H9 (cell line): ENCODE data around the gene RPS21. TPM values are rescaled to one million over a fixed set of nuclear protein-coding genes. Genes with fewer than 3 reads are reported as not detected.

Experiments used
- DNase-seq: peaks from one replicate; pipeline ENCODE4 v3.0.0-alpha.2; 2017
- H2AFZ ChIP-seq: one replicate; pipeline ENCODE4 v1.6.1; 2013; ENCODE audit warnings: mild to moderate bottlenecking, low read length, control low read depth, moderate library complexity
- H2AK5ac ChIP-seq: 2 replicates; pipeline ENCODE4 v1.6.1; 2013; ENCODE audit warnings: low read length, control low read depth, mixed read lengths; ENCODE audit not compliant: insufficient read length
- H2BK120ac ChIP-seq: one replicate; pipeline ENCODE4 v1.6.1; 2013; ENCODE audit warnings: low read depth, mild to moderate bottlenecking, low read length, control low read depth, inconsistent platforms; ENCODE audit not compliant: poor library complexity, severe bottlenecking
- H2BK12ac ChIP-seq: 2 replicates; pipeline ENCODE4 v1.6.1; 2013; ENCODE audit warnings: low read length, control low read depth, mixed read lengths, low read depth; ENCODE audit not compliant: insufficient read length
- H2BK15ac ChIP-seq: 2 replicates; pipeline ENCODE4 v1.6.1; 2013; ENCODE audit warnings: low read depth, low read length, control low read depth
- H2BK20ac ChIP-seq: one replicate; pipeline ENCODE4 v1.6.1; 2013; ENCODE audit warnings: low read depth, mild to moderate bottlenecking, low read length, control low read depth, inconsistent platforms; ENCODE audit not compliant: poor library complexity, severe bottlenecking
- H2BK5ac ChIP-seq: 2 replicates; pipeline ENCODE4 v1.6.1; 2013; ENCODE audit warnings: low read length, control low read depth, mixed read lengths; ENCODE audit not compliant: insufficient read length
- H3K14ac ChIP-seq: 2 replicates; pipeline ENCODE4 v1.6.1; 2013; ENCODE audit warnings: low read length, control low read depth; ENCODE audit not compliant: insufficient read depth
- H3K18ac ChIP-seq: 2 replicates; pipeline ENCODE4 v1.6.1; 2013; ENCODE audit warnings: low read depth, mild to moderate bottlenecking, mixed read lengths, low read length, control low read depth; ENCODE audit not compliant: insufficient read length
- H3K23ac ChIP-seq: 2 replicates; pipeline ENCODE4 v1.6.1; 2013; ENCODE audit warnings: low read length, control low read depth, mixed read lengths, low read depth; ENCODE audit not compliant: insufficient read length
- H3K23me2 ChIP-seq: 2 replicates; pipeline ENCODE4 v1.6.1; 2013; ENCODE audit warnings: low read depth, mild to moderate bottlenecking, mixed read lengths, low read length, control low read depth; ENCODE audit not compliant: insufficient read length, poor library complexity, severe bottlenecking
- H3K27ac ChIP-seq: 2 replicates; pipeline ENCODE4 v1.5.1; 2013; ENCODE audit warnings: low read length, control low read depth, mixed read lengths, low read depth; ENCODE audit not compliant: insufficient read length
- H3K27me3 ChIP-seq: 2 replicates; pipeline ENCODE4 v1.6.1; 2013; ENCODE audit warnings: low read length, control low read depth, inconsistent platforms; ENCODE audit not compliant: insufficient read depth
- H3K4ac ChIP-seq: 2 replicates; pipeline ENCODE4 v1.6.1; 2013; ENCODE audit warnings: low read depth, mild to moderate bottlenecking, control low read depth, inconsistent platforms, low read length, moderate library complexity
- H3K4me1 ChIP-seq: 2 replicates; pipeline ENCODE4 v1.6.1; 2013; ENCODE audit warnings: low read length, control low read depth, inconsistent platforms; ENCODE audit not compliant: insufficient read depth
- H3K4me2 ChIP-seq: 2 replicates; pipeline ENCODE4 v1.6.1; 2013; ENCODE audit warnings: low read length, control low read depth, mixed read lengths; ENCODE audit not compliant: insufficient read length, insufficient read depth
- H3K56ac ChIP-seq: 2 replicates; pipeline ENCODE4 v1.6.1; 2013; ENCODE audit warnings: low read depth, mild to moderate bottlenecking, mixed read lengths, low read length, control low read depth; ENCODE audit not compliant: insufficient read length
- H3K79me1 ChIP-seq: 2 replicates; pipeline ENCODE4 v1.6.1; 2013; ENCODE audit warnings: low read depth, mild to moderate bottlenecking, moderate library complexity, low read length, control low read depth, inconsistent platforms; ENCODE audit not compliant: insufficient read depth, poor library complexity, severe bottlenecking
- H3K79me2 ChIP-seq: 2 replicates; pipeline ENCODE4 v1.6.1; 2013; ENCODE audit warnings: low read length, control low read depth, inconsistent platforms; ENCODE audit not compliant: insufficient read depth
- H3K9ac ChIP-seq: 2 replicates; pipeline ENCODE4 v1.6.1; 2013; ENCODE audit warnings: low read length, control low read depth, mixed read lengths; ENCODE audit not compliant: insufficient read length; ENCODE audit errors: extremely low read depth
- H3K9me3 ChIP-seq: one replicate; pipeline ENCODE4 v1.6.1; 2013; ENCODE audit warnings: low read depth, low read length, inconsistent platforms; ENCODE audit not compliant: control insufficient read depth
- H3T11ph ChIP-seq: one replicate; pipeline ENCODE4 v1.6.1; 2013; ENCODE audit warnings: mild to moderate bottlenecking, low read length, control low read depth, inconsistent platforms
- H4K20me1 ChIP-seq: one replicate; pipeline ENCODE4 v1.6.1; 2013; ENCODE audit not compliant: control insufficient read depth, insufficient read length, insufficient read depth
- H4K5ac ChIP-seq: 2 replicates; pipeline ENCODE4 v1.6.1; 2013; ENCODE audit warnings: low read depth, mild to moderate bottlenecking, mixed read lengths, low read length, control low read depth; ENCODE audit not compliant: insufficient read length
- H4K8ac ChIP-seq: replicated peaks from 2 replicates; pipeline ENCODE4 v1.6.1; 2013; ENCODE audit warnings: low read length, control low read depth, mixed read lengths, low read depth; ENCODE audit not compliant: insufficient read length
- H4K91ac ChIP-seq: 2 replicates; pipeline ENCODE4 v1.6.1; 2013; ENCODE audit warnings: low read depth, mild to moderate bottlenecking, moderate library complexity, mixed read lengths, low read length, control low read depth; ENCODE audit not compliant: insufficient read length
- H3K27ac Mint-ChIP-seq, 3 experiments: 2 replicates in 2 of 3; 3 replicates in 1 of 3; pipeline ENCODE4 v1.8.0; 2020 to 2021; ENCODE audit warnings: mixed read lengths in 3 of 3, mild to moderate bottlenecking in 1 of 3, moderate library complexity in 1 of 3
- H3K27me3 Mint-ChIP-seq: 2 replicates; pipeline ENCODE4 v1.8.0; 2021; ENCODE audit warnings: low read depth, mild to moderate bottlenecking, moderate library complexity, mixed read lengths
- H3K36me3 Mint-ChIP-seq, 3 experiments: 2 replicates in 2 of 3; 3 replicates in 1 of 3; pipeline ENCODE4 v1.8.0; 2020 to 2021; ENCODE audit warnings: low read depth in 3 of 3, mixed read lengths in 3 of 3; ENCODE audit not compliant: insufficient read depth in 1 of 3
- H3K4me1 Mint-ChIP-seq, 2 experiments: 2 replicates each; pipeline ENCODE4 v1.8.0; 2020; ENCODE audit warnings: mixed read lengths in 2 of 2
- H3K4me3 Mint-ChIP-seq, 2 experiments: 2 replicates in 1 of 2; 3 replicates in 1 of 2; pipeline ENCODE4 v1.8.0; 2020 to 2021; ENCODE audit warnings: mild to moderate bottlenecking in 2 of 2, mixed read lengths in 2 of 2, moderate library complexity in 1 of 2
- H3K9me3 Mint-ChIP-seq, 2 experiments: 2 replicates in 1 of 2; 3 replicates in 1 of 2; pipeline ENCODE4 v1.8.0; 2020; ENCODE audit warnings: mild to moderate bottlenecking in 2 of 2, mixed read lengths in 2 of 2, moderate library complexity in 1 of 2
- WGBS: extraction: QIAGEN DNeasy Blood & Tissue Kit; methylation state at CpG from one replicate; pipeline ENCODE4 v1.1.7; 2013; ENCODE audit warnings: missing lambda C conversion rate, low lambda C conversion rate, mixed read lengths; ENCODE audit not compliant: insufficient read length; ENCODE audit errors: extremely low coverage; 5-methylcytosine and 5-hydroxymethylcytosine counted together
- total RNA-seq: library from RNA; stranded (reverse); gene quantifications from 2 replicates; pipeline ENCODE4 v1.2.1, GENCODE V29; 2021
- TF ChIP-seq, protein P1 (sequence below): fragments of 200-600 bp; sonication (generic); conservative IDR thresholded peaks from 3 replicates; pipeline ENCODE4 v1.8.0; 2021; ENCODE audit warnings: antibody characterized with exemption, mild to moderate bottlenecking

Gene RPS21
- total RNA-seq, 1 experiment from 2014 or later: 1,715 TPM

DNA sequence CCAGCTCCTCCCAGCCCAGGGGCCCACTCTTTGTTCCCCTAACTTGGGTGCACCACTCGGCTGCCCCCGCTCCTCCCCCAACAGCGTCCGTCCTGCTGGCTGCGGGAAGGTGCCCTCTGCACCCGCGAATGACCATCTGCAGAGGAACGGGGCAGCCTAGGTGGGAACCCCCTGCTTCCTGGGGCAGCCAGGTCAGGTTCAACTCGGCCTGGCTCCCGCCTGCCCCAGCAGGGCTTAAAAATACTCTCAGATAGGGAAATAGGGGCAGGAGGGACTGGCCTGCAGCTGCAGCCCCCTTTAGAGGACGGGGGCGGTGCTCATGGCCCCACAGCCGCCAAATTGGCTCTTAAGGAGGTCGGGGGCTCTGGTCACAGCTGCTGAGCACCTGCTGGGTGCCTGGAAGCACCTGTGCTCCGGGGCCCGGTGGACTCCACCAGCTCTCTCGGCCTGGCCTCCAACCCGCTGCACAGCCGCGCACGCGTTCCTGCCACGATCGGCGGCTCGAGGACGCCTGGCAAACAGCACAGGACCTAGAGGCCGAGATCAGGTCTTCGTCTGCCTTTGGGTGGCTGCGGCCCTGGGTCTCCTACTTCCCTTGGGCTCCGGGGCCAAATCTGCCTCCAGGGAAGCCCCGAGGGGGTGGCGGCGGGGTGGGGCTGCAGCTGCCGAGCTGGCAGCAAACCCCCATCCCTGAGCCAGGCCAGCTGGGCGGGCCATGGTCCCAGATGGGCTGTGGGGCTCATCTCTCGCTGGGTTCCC, 19.1 kb upstream of the RPS21 start:
- Mint-ChIP-seq H3K9me3 (peaks cover 0 to 2% of the 10 kb centered on the region in 2 experiments; a peak in 1 of 5 replicates), H3K27me3 (no peaks in the 10 kb centered on the region; the same call in 1 of the 2 replicates), H3K4me1 (peaks cover 26 to 43% of the 10 kb centered on the region in 2 experiments), H3K4me3 (peak overlapping the region; percentile 58 to 77), H3K27ac (peak overlapping the region in 1 of 3 experiments; percentile 47; a peak in 1 of 7 replicates), H3K36me3 (no peaks in the 10 kb centered on the region)
- Histone ChIP-seq H2BK12ac (peak overlapping the region; percentile 35), H2BK120ac (no peak overlapping the region), H4K20me1 (no peaks in the 10 kb centered on the region), H2BK5ac (no peak overlapping the region), H3K79me1 (peaks cover 3% of the 10 kb centered on the region), H4K8ac (no peak overlapping the region), H4K91ac (no peak overlapping the region), H4K5ac (no peak overlapping the region), H3K4ac (no peak overlapping the region), H3K4me1 (peaks cover 9% of the 10 kb centered on the region; the same call in 1 of the 2 replicates), H2AK5ac (no peak overlapping the region), H2AFZ (no peak overlapping the region), H3K27ac (no peak overlapping the region), H3K18ac (peak overlapping the region; percentile 73), H3K23ac (no peak overlapping the region), H3K9ac (no peak overlapping the region), H3K27me3 (no peaks in the 10 kb centered on the region), H2BK20ac (no peak overlapping the region), H3K79me2 (peaks cover 6% of the 10 kb centered on the region; the same call in 1 of the 2 replicates), H3K14ac (peak overlapping the region; percentile 68), H3K56ac (no peak overlapping the region), H3K23me2 (peaks cover 17% of the 10 kb centered on the region), H2BK15ac (no peak overlapping the region), H3K4me2 (peak overlapping the region; percentile 59), H3T11ph (no peak overlapping the region), H3K9me3 (no peaks in the 10 kb centered on the region)
- DNase-seq: peak; percentile 74
- TF ChIP-seq, protein P1, sequence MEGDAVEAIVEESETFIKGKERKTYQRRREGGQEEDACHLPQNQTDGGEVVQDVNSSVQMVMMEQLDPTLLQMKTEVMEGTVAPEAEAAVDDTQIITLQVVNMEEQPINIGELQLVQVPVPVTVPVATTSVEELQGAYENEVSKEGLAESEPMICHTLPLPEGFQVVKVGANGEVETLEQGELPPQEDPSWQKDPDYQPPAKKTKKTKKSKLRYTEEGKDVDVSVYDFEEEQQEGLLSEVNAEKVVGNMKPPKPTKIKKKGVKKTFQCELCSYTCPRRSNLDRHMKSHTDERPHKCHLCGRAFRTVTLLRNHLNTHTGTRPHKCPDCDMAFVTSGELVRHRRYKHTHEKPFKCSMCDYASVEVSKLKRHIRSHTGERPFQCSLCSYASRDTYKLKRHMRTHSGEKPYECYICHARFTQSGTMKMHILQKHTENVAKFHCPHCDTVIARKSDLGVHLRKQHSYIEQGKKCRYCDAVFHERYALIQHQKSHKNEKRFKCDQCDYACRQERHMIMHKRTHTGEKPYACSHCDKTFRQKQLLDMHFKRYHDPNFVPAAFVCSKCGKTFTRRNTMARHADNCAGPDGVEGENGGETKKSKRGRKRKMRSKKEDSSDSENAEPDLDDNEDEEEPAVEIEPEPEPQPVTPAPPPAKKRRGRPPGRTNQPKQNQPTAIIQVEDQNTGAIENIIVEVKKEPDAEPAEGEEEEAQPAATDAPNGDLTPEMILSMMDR: no peak
- WGBS: no CpG with 5 or more reads among the region's 37 CpGs
